Ovary (tissue), 9 donors: ENCODE results near the gene SMIM23. TPM values are rescaled to one million over a fixed set of nuclear protein-coding genes. Genes with fewer than 3 reads are reported as not detected.

Experiments
- DNase-seq, 5 donors: peaks; one replicate each; pipeline ENCODE4 v3.0.0-alpha.2; 2019 to 2020
- H3K27ac ChIP-seq, 2 donors: fragments of 200-600 bp; one replicate each; pipeline versions ENCODE4 v1.5.1 to v1.8.0; 2019 to 2022
- H3K27me3 ChIP-seq: fragments of 200-600 bp; one replicate; pipeline ENCODE4 v1.8.0; 2022
- H3K36me3 ChIP-seq: fragments of 200-600 bp; sonication (generic); one replicate; pipeline ENCODE4 v1.5.1; 2019
- H3K4me1 ChIP-seq: one replicate; pipeline ENCODE4 v1.8.1; 2013; ENCODE audit warnings: mild to moderate bottlenecking, moderate library complexity; ENCODE audit not compliant: insufficient read depth
- H3K4me3 ChIP-seq: fragments of 200-600 bp; sonication (generic); one replicate; pipeline ENCODE4 v1.5.1; 2017
- H3K9me3 ChIP-seq, 2 donors: fragments of 200-600 bp in 1 of 2; sonication (generic) in 1 of 2; one replicate each; pipeline versions ENCODE4 v1.5.1 to v1.8.1; 2013 to 2019; ENCODE audit warnings: mild to moderate bottlenecking in 1 of 2, moderate library complexity in 1 of 2
- CTCF ChIP-seq, 3 donors: fragments of 450-650 bp in 2 of 3; fragments of 200-600 bp in 1 of 3; IDR thresholded peaks; one replicate each; pipeline versions ENCODE4 v1.5.1 to v1.8.0; 2016 to 2022; ENCODE audit warnings: antibody characterized with exemption in 3 of 3, mild to moderate bottlenecking in 1 of 3
- EP300 ChIP-seq: sonication (generic); formaldehyde crosslinking; IDR thresholded peaks from one replicate; pipeline ENCODE4 v1.6.1; 2017; ENCODE audit warnings: antibody characterized with exemption
- POLR2A ChIP-seq: fragments of 450-650 bp; IDR thresholded peaks from one replicate; pipeline ENCODE4 v1.6.1; 2017; ENCODE audit warnings: antibody characterized with exemption, mild to moderate bottlenecking, moderate library complexity
- WGBS, 3 donors: extraction: QIAGEN DNeasy Blood & Tissue Kit in 1 of 3; methylation state at CpG; one replicate each; pipeline versions ENCODE4 v1.1.5 to v1.1.7; 2013 to 2017; 5-methylcytosine and 5-hydroxymethylcytosine counted together
- intact Hi-C, 4 donors: fragments of 100-400 bp; cut with DNase I; formaldehyde crosslinking; loops; one replicate each; pipeline versions ENCODE4 v1.11.0 to v1.15.1; 2022 to 2023
- polyA plus RNA-seq, 2 donors: library from polyadenylated mRNA; stranded (reverse); fragments of 200-250 nt in 1 of 2; fragments of 350-450 nt in 1 of 2; fragmentation: Illumina TruSeq in 1 of 2; extraction: RNeasy Lipid Tissue Mini Kit (QIAGEN cat#74804) in 1 of 2; gene quantifications; one replicate each; pipeline ENCODE4 v1.2.3, GENCODE V29; 2013 to 2014
- total RNA-seq, 7 donors: library from RNA; depleted of rRNA in 2 of 7; stranded (reverse); fragments of >200 nt in 2 of 7; fragmentation: NEBNext Ultra II Directional in 3 of 7; extraction: Animal tissue kit (Norgen Biotek cat#: 25700) in 3 of 7; gene quantifications; one replicate each; pipeline versions ENCODE4 v1.1.0 to v1.2.4, GENCODE V29; 2016 to 2023
- donor health status: DM: no; HTN: no; CAD: no; lungs with moderate emphysema.
- donor health status: DM: no; HTN: no; CAD: no.
- donor health status: Bipolar disorder and iron deficiency.
- donor health status: DM: yes; HTN: yes; CAD: no.
- donor health status: DM: no; HTN: no; CAD: no.
- donor health status: DM: yes; HTN: yes; CAD: no.

The SMIM23 gene
- total and polyA plus RNA-seq, 9 donors, result not detected

GRCh38 chr5:171747061-171747859, 38.4 kb upstream of the SMIM23 start:
- 48 to 56% (median 50%) methylated on average over 7 of the region's 7 CpGs for WGBS, 3 donors
- Histone ChIP-seq H3K9me3 (no peaks in the 10 kb centered on the region), H3K4me3 (no peak overlapping the region), H3K4me1 (no peaks in the 10 kb centered on the region), H3K36me3 (no peaks in the 10 kb centered on the region), H3K27ac (no peak overlapping the region), H3K27me3 (no peaks in the 10 kb centered on the region)
- DNase-seq, result no peak
- intact Hi-C loops, result no loop called here
- TF ChIP-seq CTCF (IDR thresholded peaks at IDR 0.05) (no peak), EP300 (no peak), POLR2A (no peak)

DNA sequence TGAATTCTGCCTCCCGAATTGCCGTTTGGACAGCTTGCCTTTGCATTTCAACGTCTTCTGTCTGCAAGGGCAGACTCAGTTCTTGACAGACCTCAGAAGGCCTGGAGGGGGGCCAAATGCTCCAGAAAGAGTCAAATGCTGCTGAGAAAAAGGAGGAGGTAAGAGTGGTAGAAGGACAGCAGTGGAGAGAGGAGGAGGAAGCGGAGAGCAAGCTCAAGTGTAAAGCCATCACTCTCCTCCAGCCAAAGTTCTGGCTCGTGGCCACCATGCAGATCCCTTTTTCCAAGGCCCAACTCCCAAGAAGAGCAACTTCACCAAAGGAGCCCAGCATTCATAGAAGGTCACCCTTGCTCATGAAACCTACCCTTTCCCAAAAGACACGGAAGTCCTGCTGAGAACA, 36.9 kb upstream of the SMIM23 start:
- H3K36me3 ChIP-seq, result no peaks in the 10 kb centered on the region
- intact Hi-C loops, result no loop called here
- 61 to 74% (median 65%) methylated on average over 6 of the region's 6 CpGs for WGBS, 3 donors

DNA sequence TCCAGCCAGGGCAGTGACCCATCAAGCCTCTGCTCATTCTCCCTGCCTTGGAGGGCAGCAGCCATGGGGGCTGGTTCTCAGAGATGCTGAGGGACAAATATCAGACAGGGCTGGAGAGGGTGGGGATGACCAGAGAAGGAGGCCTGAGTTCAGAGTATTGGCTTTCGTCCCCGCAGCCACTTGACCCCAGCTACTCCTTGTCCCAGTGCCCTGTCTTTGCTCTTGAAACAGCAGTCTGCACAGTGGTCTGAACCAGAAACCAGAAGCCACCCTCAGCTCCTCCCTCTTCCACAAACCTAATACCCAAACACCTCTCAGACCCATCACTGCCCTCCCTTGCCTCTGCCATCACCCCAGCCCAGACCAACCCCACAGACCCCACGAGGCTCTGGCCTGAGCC, 36.3 kb upstream of the SMIM23 start:
- Histone ChIP-seq H3K4me1 (no peaks in the 10 kb centered on the region), H3K27ac (no peak overlapping the region), H3K27me3 (no peaks in the 10 kb centered on the region), H3K9me3 (no peaks in the 10 kb centered on the region), H3K36me3 (no peaks in the 10 kb centered on the region), H3K4me3 (no peak overlapping the region)
- 82 to 93% (median 89%) methylated on average over 3 of the region's 3 CpGs for WGBS, 3 donors
- TF ChIP-seq CTCF (IDR thresholded peaks at IDR 0.05) (no peak), EP300 (no peak), POLR2A (no peak)
- intact Hi-C loops, result no loop called here
- no peak for DNase-seq

More for the DNA sequence above, 36.9 kb upstream of the SMIM23 start:
- Histone ChIP-seq H3K27me3 (no peaks in the 10 kb centered on the region), H3K4me3 (no peak overlapping the region), H3K4me1 (no peaks in the 10 kb centered on the region), H3K27ac (no peak overlapping the region), H3K9me3 (no peaks in the 10 kb centered on the region)
- no peak for TF ChIP-seq EP300
- no peak for TF ChIP-seq CTCF (IDR thresholded peaks at IDR 0.05)
- TF ChIP-seq POLR2A, result no peak
- DNase-seq, result no peak

- no peaks in the 10 kb centered on the region for H3K36me3 ChIP-seq
- no peak for TF ChIP-seq CTCF (IDR thresholded peaks at IDR 0.05)
- TF ChIP-seq EP300, result no peak
- no peak for TF ChIP-seq POLR2A
- intact Hi-C loops, result no loop called here
- H3K9me3 ChIP-seq, result no peaks in the 10 kb centered on the region
- H3K27ac ChIP-seq, result no peak overlapping the region
- no peaks in the 10 kb centered on the region for H3K27me3 ChIP-seq
- H3K4me1 ChIP-seq, result no peaks in the 10 kb centered on the region
- no peak overlapping the region for H3K4me3 ChIP-seq
- no peak for DNase-seq
- WGBS, 3 donors, result 83 to 87% (median 85%) methylated on average over 6 of the region's 6 CpGs
Observed at GRCh38 chr5:171750311-171750788, 35.3 kb upstream of the SMIM23 start.
